Pancreas (tissue), 10 donors: ENCODE results near the gene ASPHD1. TPM values are rescaled to one million over a fixed set of nuclear protein-coding genes. Genes with fewer than 3 reads are reported as not detected.

Experiments
- ATAC-seq, 4 donors: fragments of 200-7000 bp; cut with Tn5 transposase; one replicate each; pipeline versions ENCODE4 v1.8.0 to v1.9.1; 2020; ENCODE audit warnings: mild to moderate bottlenecking in 4 of 4, moderate library complexity in 4 of 4
- DNase-seq, 6 donors: peaks; one replicate each; pipeline ENCODE4 v3.0.0-alpha.2; 2020
- FAIRE-seq: peaks from 2 replicates; lab custom pipeline; 2012; peaks lifted over from hg19 to GRCh38; lab: Jason Lieb, UNC
- H3K27ac ChIP-seq, 4 donors: fragments of 200-600 bp; sonication (generic); 1 replicate in 3 of 4; 2 replicates in 1 of 4; pipeline versions ENCODE4 v1.5.0 to v1.8.0; 2020
- H3K27me3 ChIP-seq, 4 donors: fragments of 200-600 bp; one replicate each; pipeline ENCODE4 v1.8.0; 2021
- H3K36me3 ChIP-seq, 3 donors: fragments of 200-600 bp; sonication (generic) in 1 of 3; one replicate each; pipeline versions ENCODE4 v1.5.0 to v1.8.0; 2020 to 2021
- H3K4me1 ChIP-seq, 3 donors: fragments of 200-600 bp; one replicate each; pipeline ENCODE4 v1.8.0; 2021
- H3K4me3 ChIP-seq, 4 donors: fragments of 200-600 bp; sonication (generic) in 2 of 4; one replicate each; pipeline versions ENCODE4 v1.5.0 to v1.8.0; 2020 to 2021
- H3K9me3 ChIP-seq, 4 donors: fragments of 200-600 bp; one replicate each; pipeline ENCODE4 v1.8.0; 2021
- CTCF ChIP-seq, 4 donors: fragments of 200-600 bp; sonication (generic) in 3 of 4; IDR thresholded peaks; one replicate each; pipeline versions ENCODE4 v1.5.0 to v1.8.0; 2021; ENCODE audit warnings: antibody characterized with exemption in 4 of 4
- WGBS, 2 donors: extraction: QIAGEN DNeasy Blood & Tissue Kit; methylation state at CpG; one replicate each; pipeline ENCODE4 v1.1.7; 2013; 5-methylcytosine and 5-hydroxymethylcytosine counted together
- intact Hi-C, 3 donors: fragments of 100-400 bp; cut with DNase I; formaldehyde crosslinking; loops; one replicate each; pipeline versions ENCODE4 v1.11.1 to v1.14.2; 2022
- polyA plus RNA-seq, 2 donors: library from polyadenylated mRNA; stranded (reverse); fragments of 200-250 nt; gene quantifications; one replicate each; pipeline ENCODE4 v1.2.3, GENCODE V29; 2013
- total RNA-seq, 6 donors: library from RNA; stranded (reverse); fragmentation: NEBNext Ultra II Directional in 4 of 6; extraction: Animal tissue kit (Norgen Biotek cat#: 25700) in 4 of 6; gene quantifications; one replicate each; pipeline versions ENCODE4 v1.2.1 to v1.2.4, GENCODE V29; 2021 to 2023
- donor health status: healthy with polysubstance abuse.
- donor health status: DM: no; HTN: no; CAD: no; lungs with moderate emphysema.
- donor health status: DM: no; HTN: no; CAD: no.
- donor health status: control.
- donor health status: control.
- donor health status: Bipolar disorder and iron deficiency.
- donor health status: DM: yes; HTN: yes; CAD: no.
- donor health status: DM: no; HTN: no; CAD: no.
- donor health status: DM: no; HTN: no; CAD: no.
- donor health status: DM: yes; HTN: yes; CAD: no.

Gene ASPHD1
- total and polyA plus RNA-seq, 8 donors = 3.8 to 21.2 (median 7.8) TPM

- no peak for TF ChIP-seq CTCF (IDR thresholded peaks at IDR 0.05)
- DNase-seq (no peak), FAIRE-seq (no peak), ATAC-seq (no peak)
- 44 to 49% methylated on average over 4 of the region's 4 CpGs for WGBS, 2 donors
- Histone ChIP-seq H3K9me3 (no peaks in the 10 kb centered on the region), H3K4me3 (no peak overlapping the region), H3K36me3 (no peaks in the 10 kb centered on the region), H3K4me1 (no peaks in the 10 kb centered on the region), H3K27ac (no peak overlapping the region), H3K27me3 (no peaks in the 10 kb centered on the region)
- intact Hi-C loops = no loop called here
These were observed 40.4 kb downstream of the ASPHD1 start for GRCh38 chr16:29940656-29941055.

- intact Hi-C loops = no loop called here
- Histone ChIP-seq H3K27me3 (no peaks in the 10 kb centered on the region), H3K4me3 (no peak overlapping the region), H3K36me3 (no peaks in the 10 kb centered on the region), H3K9me3 (no peaks in the 10 kb centered on the region), H3K4me1 (no peaks in the 10 kb centered on the region), H3K27ac (peak overlapping the region; percentile 34 to 73 (median 42))
- DNase-seq = peak in 4 of 6 donors; percentile 34 to 67 (median 43)
- no peak for FAIRE-seq
- no peak for TF ChIP-seq CTCF (IDR thresholded peaks at IDR 0.05)
- ATAC-seq = peak; percentile 96 to 98 (median 96)
- 51 to 57% methylated on average over 11 of the region's 11 CpGs for WGBS, 2 donors
These were observed 43.8 kb downstream of the ASPHD1 start for GRCh38 chr16:29943846-29944799.

- Histone ChIP-seq H3K36me3 (no peaks in the 10 kb centered on the region), H3K27me3 (no peaks in the 10 kb centered on the region), H3K27ac (no peak overlapping the region), H3K4me1 (no peaks in the 10 kb centered on the region), H3K9me3 (no peaks in the 10 kb centered on the region), H3K4me3 (no peak overlapping the region)
- no peak for FAIRE-seq
- intact Hi-C loops = no loop called here
- no peak for ATAC-seq
- 73 to 85% methylated on average over 2 of the region's 2 CpGs for WGBS, 2 donors
- TF ChIP-seq CTCF (IDR thresholded peaks at IDR 0.05) = no peak
- no peak for DNase-seq
These were observed 47.6 kb downstream of the ASPHD1 start for GRCh38 chr16:29947897-29948296.

GRCh38 chr16:29950806-29951461 lies 50.6 kb downstream of the ASPHD1 start:
- ATAC-seq = no peak
- intact Hi-C loops = no loop called here
- H3K9me3 ChIP-seq = no peaks in the 10 kb centered on the region
- no peaks in the 10 kb centered on the region for H3K36me3 ChIP-seq
- no peak for DNase-seq
- H3K4me3 ChIP-seq = no peak overlapping the region
- TF ChIP-seq CTCF (IDR thresholded peaks at IDR 0.05) = no peak
- H3K27me3 ChIP-seq = no peaks in the 10 kb centered on the region
- FAIRE-seq = no peak
- no peaks in the 10 kb centered on the region for H3K4me1 ChIP-seq
- 81 to 89% methylated on average over 4 of the region's 4 CpGs for WGBS, 2 donors
- H3K27ac ChIP-seq = no peak overlapping the region
